Measurements from ENCODE around the gene NRXN3. TPM values are rescaled to one million over a fixed set of nuclear protein-coding genes. Genes with fewer than 3 reads are reported as not detected.

The NRXN3 gene
- total RNA-seq, 1 experiment from 2014 or later: not detected

- no peaks in the 10 kb centered on the region for H3K9me2 ChIP-seq (ENCODE audit: insufficient read depth)
- H3K4me1 ChIP-seq (replicated peaks; ENCODE audit: insufficient read depth): no peaks in the 10 kb centered on the region
- H4K20me1 ChIP-seq (ENCODE audit: insufficient read depth): no peaks in the 10 kb centered on the region
- no peaks in the 10 kb centered on the region for H3K79me2 ChIP-seq (ENCODE audit: low read depth)
- H3K4me3 ChIP-seq: no peak overlapping the region
- H2AFZ ChIP-seq: no peak overlapping the region
- ChIA-PET POLR2A (ENCODE audit: unreplicated experiment) (no interaction called here), CTCF (no interaction called here)
- H3K27ac ChIP-seq: no peak overlapping the region
- no peak for TF ChIP-seq EZH2 (IDR thresholded peaks at IDR 0.05; ENCODE audit: low read depth)
- no peak for TF ChIP-seq CTCF (conservative IDR thresholded peaks at IDR 0.05)
- no peaks in the 10 kb centered on the region for H3K9me3 ChIP-seq (ENCODE audit: insufficient read depth, low read depth)
- H3K36me3 ChIP-seq (ENCODE audit: low read depth): no peaks in the 10 kb centered on the region
- BruUV-seq (replicated peaks): no TSS peak
- no peaks in the 10 kb centered on the region for H3F3A ChIP-seq (ENCODE audit: insufficient read depth, low read depth)
- DNase-seq: no peak
- H3K27me3 ChIP-seq (ENCODE audit: insufficient read depth, low read depth): no peaks in the 10 kb centered on the region
- H3K4me2 ChIP-seq: no peak overlapping the region
- intact Hi-C loops (cut with micrococcal nuclease; ENCODE audit: unreplicated experiment): no loop called here
Observed at GRCh38 chr14:79585845-79586244, 1415.7 kb downstream of the NRXN3 start.

- Histone ChIP-seq H3K9me3 (ENCODE audit: insufficient read depth, low read depth) (no peaks in the 10 kb centered on the region), H2AFZ (no peak overlapping the region), H4K20me1 (ENCODE audit: insufficient read depth) (no peaks in the 10 kb centered on the region), H3K27ac (no peak overlapping the region), H3K4me2 (no peak overlapping the region), H3K4me3 (no peak overlapping the region), H3K9me2 (ENCODE audit: insufficient read depth) (no peaks in the 10 kb centered on the region), H3K36me3 (ENCODE audit: low read depth) (no peaks in the 10 kb centered on the region), H3K4me1 (replicated peaks; ENCODE audit: insufficient read depth) (no peaks in the 10 kb centered on the region), H3F3A (ENCODE audit: insufficient read depth, low read depth) (no peaks in the 10 kb centered on the region), H3K27me3 (ENCODE audit: insufficient read depth, low read depth) (no peaks in the 10 kb centered on the region), H3K79me2 (ENCODE audit: low read depth) (no peaks in the 10 kb centered on the region)
- TF ChIP-seq EZH2 (IDR thresholded peaks at IDR 0.05; ENCODE audit: low read depth): no peak
- TF ChIP-seq CTCF (conservative IDR thresholded peaks at IDR 0.05): no peak
- no peak for DNase-seq
- ChIA-PET CTCF (no interaction called here), POLR2A (ENCODE audit: unreplicated experiment) (no interaction called here)
- no TSS peak for BruUV-seq (replicated peaks)
- intact Hi-C loops (cut with micrococcal nuclease; ENCODE audit: unreplicated experiment): no loop called here
Observed at GRCh38 chr14:79586416-79586815, 1416.2 kb downstream of the NRXN3 start.

GRCh38 chr14:79586989-79587598 lies 1416.9 kb downstream of the NRXN3 start:
- BruUV-seq (replicated peaks): no TSS peak
- H3K79me2 ChIP-seq (ENCODE audit: low read depth): no peaks in the 10 kb centered on the region
- no peaks in the 10 kb centered on the region for H3K27me3 ChIP-seq (ENCODE audit: insufficient read depth, low read depth)
- TF ChIP-seq EZH2 (IDR thresholded peaks at IDR 0.05; ENCODE audit: low read depth) (no peak), CTCF (conservative IDR thresholded peaks at IDR 0.05) (no peak)
- H3F3A ChIP-seq (ENCODE audit: insufficient read depth, low read depth): no peaks in the 10 kb centered on the region
- no peaks in the 10 kb centered on the region for H3K9me2 ChIP-seq (ENCODE audit: insufficient read depth)
- intact Hi-C loops (cut with micrococcal nuclease; ENCODE audit: unreplicated experiment): no loop called here
- H3K4me1 ChIP-seq (replicated peaks; ENCODE audit: insufficient read depth): no peaks in the 10 kb centered on the region
- H3K9me3 ChIP-seq (ENCODE audit: insufficient read depth, low read depth): no peaks in the 10 kb centered on the region
- no peak overlapping the region for H3K4me2 ChIP-seq
- no peaks in the 10 kb centered on the region for H4K20me1 ChIP-seq (ENCODE audit: insufficient read depth)
- no peak overlapping the region for H3K27ac ChIP-seq
- DNase-seq: no peak
- no peak overlapping the region for H3K4me3 ChIP-seq
- H2AFZ ChIP-seq: no peak overlapping the region
- CTCF ChIA-PET: no interaction called here
- H3K36me3 ChIP-seq (ENCODE audit: low read depth): no peaks in the 10 kb centered on the region
- POLR2A ChIA-PET (ENCODE audit: unreplicated experiment): no interaction called here

All from PC-9 (cell line).